A204.1 (cell line): Measurements from ENCODE around the gene FOXN1.

Source experiments
- FAIRE-seq: peaks from 2 replicates; lab custom pipeline; 2012; peaks lifted over from hg19 to GRCh38; lab: Jason Lieb, UNC

The FOXN1 gene

DNA sequence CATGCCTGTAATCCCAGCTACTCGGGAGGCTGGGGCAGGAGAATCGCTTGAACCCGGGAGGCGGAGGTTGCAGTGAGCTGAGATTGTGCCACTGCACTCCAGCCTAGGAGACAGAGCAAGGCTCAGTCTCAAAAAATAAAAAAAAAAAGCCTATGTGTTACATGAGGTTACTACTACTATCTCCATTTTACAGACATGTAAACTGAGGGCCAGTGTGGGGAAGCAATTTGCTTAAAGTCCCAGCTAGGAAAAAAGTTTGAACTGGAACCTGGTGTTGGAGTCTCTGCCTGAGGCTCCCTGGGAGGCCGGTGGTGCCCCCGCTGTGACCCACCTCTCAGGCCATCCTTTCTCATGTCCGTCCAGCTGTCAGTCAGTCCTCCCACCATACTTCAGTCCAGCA lies 28.2 kb upstream of the FOXN1 start:
- no peak for FAIRE-seq

DNA sequence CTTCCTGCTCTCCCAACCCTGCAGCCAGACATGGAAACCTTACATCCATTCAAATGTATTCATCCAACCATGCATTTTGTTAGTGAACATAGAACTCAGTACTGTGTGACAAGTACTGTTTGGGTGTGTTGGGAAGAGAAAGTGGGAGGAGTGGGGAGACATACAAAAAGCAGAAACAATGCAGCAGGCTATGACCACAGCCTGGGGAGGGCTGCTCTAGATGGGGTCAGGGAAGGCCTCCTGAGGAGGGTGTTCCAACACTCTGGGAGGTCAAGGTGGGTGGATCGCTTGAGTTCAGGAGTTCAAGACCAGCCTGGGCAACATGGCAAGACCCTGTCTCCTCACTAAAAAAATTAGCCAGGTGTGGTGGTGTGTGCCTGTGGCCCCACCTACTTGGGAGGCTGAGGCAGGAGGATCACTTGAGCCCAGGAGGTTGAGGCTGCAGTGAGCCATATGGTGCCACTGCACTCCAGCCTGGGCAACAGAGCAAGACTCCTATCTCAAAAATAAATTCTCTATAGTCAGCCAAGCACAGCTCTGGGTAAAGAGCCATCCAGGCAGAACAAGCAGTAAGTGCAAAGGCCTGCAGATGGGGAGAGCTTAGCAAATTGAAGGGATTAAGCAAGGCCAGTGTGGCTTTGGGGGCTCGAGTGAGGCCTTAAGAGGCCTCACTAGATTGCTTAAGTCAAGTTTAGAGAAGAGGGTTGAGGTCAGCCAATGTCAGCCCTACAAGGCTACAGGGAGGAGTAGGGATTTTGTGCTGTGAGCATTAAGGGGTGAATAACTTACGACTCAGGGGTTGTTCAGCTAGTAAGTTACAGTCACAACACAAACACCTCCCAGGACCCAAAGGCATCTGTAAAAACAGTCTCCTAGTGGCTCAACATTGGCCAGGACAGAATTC lies 27.2 kb upstream of the FOXN1 start:
- FAIRE-seq, result no peak

DNA sequence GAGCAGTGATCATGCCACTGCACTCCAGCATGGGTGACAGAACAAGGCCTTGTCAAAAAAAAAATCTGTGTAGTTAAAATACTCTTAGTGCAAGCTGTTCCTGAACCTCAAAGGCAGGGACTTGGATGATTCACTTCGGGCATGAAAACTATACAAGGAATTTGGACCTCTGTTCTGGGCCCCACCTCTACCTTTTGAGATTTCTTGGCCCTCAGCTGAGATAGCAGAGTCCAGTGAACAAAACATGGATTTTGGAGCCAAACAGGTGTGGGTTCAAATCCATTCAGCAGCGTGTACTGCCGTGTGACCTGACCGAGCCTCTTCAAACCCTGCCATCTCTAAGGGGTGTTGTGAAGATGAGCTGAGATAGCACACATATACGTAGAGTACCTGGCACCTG lies 25.9 kb upstream of the FOXN1 start:
- FAIRE-seq, result no peak

DNA sequence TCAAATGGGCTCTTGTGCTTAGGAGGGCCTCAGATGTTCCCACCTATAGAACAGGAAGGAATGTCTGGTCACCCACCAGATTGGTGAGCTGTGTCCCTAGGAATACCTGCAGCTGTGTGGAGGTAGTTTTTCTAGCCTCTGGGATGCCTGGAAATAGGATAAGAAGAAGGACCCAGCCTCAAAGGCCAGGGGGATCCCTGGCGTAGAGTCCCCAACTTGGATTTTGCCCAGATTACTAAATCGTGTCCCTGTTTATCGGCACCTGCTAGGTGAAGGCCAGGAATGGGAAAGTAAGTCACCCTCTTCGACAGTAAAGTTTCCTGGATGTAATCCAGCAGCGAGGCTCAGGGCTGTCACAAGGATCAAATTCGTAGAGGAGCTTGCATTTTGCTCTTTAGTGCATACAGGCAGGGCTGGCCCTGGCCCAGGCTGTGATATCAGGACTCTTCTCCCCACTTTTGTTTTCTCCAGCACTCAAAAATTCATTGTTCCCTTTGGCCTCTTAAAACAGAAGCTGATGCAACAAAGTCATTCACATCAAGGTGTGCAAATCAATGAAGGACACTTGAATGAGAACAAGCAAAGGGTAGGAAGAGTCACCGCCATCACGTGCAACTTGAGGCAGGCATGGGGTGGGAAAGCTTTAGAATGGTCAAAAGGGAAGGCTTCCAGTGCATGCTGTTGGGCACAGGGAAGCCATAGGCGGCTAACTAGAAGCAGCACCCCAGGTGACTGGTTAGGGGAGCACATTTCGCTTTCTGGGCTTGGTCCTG lies 25.2 kb upstream of the FOXN1 start:
- no peak for FAIRE-seq

DNA sequence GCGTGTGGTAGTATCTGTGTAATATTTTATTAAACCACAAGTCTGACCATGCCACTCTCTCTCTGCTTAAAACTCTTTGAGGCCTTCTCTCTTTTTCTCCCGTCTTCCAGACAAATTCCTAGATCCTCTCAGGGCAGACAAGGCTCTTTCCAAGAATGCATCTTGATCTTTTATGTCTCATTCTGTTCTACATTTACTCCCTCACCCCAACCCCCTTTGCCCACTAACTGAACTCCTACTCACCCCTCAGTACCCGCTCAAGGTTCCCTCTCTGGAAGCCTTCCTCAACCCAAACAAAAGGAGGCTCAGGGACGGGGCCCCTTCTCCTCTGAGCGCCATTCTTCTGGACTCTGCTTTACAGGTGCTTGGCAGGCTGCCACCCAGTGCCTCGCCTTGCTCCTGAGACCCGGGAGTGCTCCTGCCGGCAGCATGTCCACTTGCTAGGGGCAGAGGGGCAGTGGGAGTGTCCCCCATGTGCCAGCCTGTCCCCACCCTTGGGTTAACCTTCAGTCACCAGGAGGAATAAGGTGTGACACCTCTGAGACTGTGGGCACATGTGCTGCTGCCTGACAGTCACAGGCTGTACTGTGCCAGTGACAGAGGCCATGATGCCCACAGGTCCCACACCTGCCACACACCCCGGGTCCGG lies 23.5 kb upstream of the FOXN1 start:
- FAIRE-seq, result no peak

DNA sequence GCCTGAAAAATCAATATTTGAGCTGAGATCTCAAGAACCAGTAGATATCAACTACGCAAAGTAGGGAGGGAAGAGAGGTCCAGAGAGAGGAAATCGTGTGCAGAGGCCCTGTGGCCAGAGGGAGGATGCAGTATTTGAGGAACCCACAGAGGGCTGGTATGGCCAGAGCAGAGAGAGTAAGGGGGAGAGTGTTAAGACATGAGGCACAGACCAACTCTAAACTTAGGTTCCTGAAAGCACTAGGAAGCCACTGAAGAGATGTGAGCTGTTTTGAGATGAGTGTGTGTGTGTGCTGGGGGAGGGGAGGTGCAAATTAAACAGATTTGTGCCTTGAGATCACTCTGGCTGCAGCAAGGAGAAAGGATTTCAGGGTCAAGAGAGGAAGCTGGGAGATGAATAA lies 21.9 kb upstream of the FOXN1 start:
- FAIRE-seq, result no peak

DNA sequence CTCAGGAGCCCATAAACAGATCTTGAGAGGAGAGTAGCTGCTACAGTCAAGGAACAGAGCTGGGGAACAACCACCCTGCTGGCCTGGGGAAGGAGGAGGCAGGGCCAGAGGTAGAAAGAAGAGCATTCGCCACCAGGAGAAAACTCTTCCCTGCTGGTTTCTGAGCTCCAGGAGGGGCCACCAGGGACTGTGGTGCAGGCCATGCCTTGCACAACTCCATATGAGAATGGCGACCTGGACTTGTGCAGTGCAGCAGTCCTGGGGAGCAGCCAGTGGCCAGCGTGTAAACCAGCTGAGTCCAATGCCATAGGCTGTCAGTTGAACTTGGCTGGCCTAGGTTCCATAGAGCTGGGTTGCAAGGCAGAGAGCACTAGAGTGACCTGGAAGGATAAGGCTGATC lies 21.1 kb upstream of the FOXN1 start:
- FAIRE-seq, result no peak

DNA sequence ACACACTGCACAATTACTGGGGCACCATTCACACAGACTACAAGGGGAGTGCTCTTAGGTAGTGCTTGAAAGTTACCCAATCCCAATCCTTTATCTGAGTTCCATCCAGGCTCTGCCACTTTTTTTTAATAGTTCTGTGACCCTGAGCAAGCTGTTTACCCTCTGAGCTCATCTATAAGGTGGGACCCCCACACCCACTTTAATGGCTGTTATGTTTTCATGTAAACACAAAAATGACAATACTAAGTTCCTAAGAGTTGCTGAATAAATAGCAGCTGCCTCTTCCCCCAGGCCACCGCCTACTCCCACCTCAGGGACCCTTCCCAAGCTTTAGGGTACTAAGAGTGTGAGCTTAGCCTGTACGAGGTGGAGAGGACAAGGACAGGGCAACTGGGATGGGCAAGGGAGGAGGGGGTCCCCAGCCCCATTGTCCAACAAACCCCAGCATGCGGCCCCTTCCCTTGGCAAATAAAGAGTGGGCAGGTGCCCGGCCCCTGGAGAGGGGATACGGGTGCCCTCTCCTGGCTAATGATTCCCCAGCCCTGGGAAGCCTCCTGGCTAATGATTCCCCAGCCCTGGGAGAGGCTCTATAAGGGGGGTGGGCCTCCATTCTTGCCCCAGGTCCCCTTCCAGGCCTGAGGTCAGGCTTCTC lies 18.1 kb upstream of the FOXN1 start:
- FAIRE-seq, result no peak

DNA sequence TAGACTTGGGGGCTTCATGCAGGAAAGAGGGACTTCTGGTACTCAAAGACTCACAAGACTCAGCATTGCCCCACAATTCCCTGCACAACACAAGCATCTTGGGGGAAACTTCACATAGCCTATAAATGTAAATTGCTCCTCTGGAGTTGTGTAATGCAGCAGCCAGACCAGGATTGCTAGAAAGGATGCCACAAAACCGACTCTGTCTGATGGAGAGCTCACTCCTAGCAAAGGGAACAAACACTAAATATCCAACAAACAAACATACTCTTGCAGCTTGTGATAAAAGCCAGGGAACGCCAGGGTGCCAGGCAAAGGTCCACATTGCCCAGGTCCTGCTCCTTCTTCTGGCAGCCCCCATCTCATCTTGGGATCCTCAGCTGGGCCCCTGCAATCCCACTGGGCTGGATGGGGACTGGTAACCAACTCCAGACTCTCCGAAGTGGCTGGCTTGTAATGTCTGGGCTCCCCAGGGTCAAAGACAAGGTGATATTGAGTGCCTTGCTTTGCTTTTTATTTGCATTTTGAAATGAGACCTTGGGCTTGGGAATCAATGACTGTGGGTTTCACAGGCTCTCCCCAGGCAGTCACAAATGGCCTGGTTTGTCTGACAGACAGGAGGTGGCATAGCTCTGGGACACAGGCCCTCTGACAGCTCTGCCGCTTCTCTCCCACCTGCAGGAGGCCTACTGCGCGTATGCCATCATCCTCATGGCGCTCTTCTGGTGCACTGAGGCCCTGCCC lies 17.4 kb upstream of the FOXN1 start:
- FAIRE-seq, result no peak

DNA sequence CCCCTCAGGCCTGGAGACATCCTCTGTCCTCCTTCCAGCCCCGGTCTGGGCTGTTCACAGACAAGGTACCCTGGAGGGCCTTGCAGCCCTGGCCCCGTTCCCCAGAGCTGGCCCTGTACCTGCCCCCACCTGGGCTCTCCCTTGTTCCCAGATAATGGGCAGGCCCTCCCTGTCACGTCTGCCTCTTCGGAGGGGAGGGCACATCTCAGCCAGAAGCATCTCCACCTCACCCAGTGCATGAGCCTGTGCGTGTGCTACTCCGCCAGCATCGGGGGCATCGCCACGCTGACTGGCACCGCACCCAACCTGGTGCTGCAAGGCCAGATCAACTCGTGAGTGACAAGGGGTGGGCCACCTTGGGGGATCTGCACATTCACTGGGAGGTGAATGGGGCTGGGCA lies 14.9 kb upstream of the FOXN1 start:
- FAIRE-seq, result no peak

DNA sequence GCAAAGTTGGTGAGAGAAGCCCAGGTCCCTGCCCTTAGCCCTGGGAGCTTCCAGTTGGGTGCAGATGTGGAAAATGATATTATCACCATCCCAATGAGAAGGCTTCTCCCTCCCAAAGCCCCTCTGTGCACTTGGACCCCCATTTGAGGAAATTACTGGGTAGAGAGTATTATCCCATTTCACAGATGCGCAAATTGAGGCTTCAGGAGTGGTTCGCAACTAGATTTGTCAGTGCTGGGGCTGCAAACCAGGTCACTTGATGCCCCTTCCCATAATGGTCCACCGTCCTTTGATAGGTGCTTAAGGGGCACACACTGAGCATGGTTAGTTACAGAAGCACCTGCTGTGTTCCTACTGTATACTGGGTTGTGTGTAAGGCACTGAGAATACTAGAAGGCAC lies 14.3 kb upstream of the FOXN1 start:
- FAIRE-seq, result no peak

DNA sequence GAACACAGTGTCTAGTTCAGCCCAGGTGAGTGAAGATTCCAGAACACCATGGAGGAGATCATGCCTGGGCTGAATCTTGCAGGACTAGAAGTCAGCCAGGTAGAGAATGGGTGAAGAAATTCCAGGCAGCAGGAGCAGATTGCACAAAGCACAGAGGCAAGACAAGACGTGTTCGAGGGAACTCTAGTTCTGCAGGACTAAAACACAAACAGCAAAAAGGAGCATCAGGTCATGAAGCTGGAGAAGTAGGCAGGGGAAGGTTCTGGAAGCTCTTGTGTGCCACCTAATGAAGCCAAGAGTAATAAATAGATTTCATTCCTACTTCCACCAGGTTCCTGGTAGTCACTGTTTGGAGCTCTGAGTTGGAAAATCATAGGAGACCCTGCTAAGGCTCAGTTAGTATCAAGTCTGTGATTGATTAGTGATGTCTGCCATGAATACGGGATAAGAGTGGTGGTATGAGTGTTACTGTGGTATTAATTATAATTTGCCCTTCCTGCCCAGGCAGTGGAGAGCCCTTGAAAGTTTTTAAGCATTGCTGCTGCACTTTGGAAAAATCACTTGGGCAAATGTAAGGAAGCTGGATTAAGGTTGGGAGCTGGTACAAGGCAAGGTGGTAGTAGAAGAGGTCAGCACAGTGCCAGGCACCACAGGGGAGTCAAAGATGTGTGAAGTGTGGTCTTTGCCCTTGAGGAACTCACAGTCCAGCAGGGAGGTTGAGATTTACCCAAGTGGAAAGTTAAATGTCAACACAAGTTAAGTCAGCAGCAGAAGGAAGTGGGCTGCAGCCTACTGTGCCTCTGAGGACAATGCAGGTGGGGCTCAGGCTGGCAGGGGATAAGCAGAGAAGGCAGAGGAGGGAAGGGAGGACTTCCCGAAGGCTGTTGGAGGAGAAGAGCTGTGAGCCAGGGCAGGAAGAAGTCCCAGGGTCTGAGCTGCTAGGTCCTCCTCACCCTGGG lies 13.5 kb upstream of the FOXN1 start:
- no peak for FAIRE-seq

DNA sequence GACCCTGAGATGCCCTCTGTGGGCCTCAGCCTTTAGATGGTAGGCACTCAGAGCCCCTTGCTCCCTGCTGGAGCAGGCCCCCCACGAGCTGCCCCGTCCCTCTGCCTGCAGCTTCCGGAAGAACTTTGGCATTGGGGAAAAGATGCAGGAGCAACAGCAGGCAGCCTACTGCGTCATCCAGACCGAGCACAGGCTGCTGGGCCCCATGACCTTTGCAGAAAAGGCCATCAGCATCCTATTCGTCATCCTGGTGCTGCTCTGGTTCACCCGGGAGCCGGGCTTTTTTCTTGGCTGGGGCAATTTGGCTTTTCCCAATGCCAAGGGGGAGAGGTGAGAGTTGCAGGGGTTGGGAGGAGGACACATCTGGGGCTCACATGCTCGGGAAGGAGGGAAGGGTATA lies 12.7 kb upstream of the FOXN1 start:
- no peak for FAIRE-seq

DNA sequence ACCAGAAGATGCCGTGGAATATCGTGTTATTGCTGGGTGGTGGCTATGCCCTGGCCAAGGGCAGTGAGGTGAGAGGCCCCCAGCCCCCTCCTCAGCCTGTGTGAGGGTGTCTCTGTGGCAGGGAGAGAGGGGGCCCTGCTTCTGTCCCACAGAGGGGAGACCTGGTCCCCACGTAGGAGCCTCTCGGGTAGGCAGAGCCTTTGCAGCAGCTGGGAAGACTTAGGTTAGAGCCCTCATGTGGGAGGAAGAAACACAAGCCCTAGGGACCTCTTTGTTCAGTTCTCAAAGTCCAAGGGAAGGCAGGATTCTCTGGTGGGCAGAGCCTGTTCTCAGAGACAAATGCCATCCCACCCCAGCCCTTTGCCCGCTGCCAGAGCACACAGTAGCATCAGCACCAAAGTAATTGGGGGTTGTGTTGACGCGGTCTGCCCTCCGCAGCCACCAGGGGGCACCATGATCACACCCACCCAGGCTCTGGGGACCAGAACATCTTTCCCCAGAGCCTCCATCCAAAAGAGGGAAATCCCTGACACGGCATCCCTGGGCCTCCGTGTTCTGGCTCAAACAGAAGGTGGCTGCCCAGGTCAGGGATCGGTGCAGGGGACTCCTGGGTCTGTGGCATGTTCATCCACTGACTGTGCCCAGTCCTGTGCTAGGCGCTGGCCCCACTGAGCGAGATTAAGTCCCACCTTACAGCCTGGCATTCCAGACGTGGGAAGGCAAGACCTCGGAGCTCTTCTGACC lies 11.5 kb upstream of the FOXN1 start:
- FAIRE-seq, result no peak

DNA sequence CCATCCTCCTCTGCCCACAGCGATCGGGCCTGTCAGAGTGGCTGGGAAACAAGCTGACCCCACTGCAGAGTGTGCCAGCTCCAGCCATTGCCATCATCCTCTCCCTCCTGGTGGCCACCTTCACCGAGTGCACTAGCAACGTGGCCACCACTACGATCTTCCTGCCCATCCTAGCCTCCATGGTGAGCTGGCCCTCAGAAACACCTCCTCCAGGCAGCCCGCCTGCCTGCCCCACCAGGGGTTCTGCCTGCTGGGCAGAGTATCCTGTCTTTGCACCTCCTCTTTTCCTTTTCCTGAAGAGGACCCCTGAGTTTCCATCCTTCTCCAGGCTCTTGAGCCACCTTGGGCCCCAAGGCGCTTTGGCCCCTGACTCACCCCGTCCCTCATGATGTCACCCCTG lies 10.5 kb upstream of the FOXN1 start:
- FAIRE-seq, result no peak

DNA sequence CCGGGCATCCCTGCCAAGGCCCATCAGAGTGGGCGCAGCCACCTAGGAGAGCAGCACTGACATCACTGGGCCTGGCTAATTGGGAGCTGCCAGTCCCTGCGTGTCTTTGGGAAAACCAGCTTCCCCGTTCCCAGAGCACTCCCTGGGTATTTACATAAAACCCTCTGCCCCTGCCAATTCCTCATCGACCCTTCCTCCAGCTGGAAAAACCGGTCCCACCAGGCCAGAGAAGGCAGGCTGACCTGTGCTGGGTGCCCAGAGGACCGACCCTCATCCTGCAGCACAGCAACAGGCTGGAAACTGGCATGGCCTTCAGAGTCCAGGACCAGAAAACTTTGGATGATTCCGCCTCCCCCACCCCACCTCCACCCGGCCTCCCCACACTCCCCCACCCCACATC lies 8.2 kb upstream of the FOXN1 start:
- no peak for FAIRE-seq

DNA sequence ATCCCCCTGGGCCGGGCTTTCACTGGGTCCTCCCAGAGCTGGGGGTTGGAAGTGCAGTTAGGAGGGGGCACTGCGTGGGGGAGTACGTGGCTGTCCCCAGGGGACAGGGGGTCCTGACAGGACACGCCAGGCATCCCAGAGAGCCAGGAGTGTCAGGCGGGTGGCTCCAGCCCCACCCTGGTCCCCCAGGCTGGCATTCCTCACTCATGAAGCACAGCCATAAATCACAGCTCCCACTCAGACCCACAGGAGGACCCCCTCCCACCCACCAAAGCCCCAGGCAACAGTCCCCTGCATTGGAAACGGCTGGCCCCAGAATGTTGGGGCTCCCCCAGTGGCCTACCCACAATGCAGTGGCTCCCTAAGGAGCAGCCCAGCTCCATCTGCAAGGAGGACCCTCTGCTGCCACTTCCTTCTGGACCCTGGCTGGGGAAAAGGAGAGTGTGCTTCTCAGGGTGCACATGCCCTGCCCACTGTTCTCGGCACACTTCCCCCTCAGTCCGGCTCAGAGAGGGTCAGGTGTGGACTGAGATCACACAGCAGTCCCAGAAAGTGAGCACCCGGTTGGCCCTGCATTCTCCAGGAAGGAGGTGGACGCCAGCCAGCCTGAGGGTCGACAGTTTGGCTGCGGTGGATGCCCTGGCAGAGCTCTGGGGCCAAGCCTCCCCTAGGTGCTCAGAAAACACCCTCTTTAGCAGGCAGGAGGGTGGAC lies 7.3 kb upstream of the FOXN1 start:
- no peak for FAIRE-seq

DNA sequence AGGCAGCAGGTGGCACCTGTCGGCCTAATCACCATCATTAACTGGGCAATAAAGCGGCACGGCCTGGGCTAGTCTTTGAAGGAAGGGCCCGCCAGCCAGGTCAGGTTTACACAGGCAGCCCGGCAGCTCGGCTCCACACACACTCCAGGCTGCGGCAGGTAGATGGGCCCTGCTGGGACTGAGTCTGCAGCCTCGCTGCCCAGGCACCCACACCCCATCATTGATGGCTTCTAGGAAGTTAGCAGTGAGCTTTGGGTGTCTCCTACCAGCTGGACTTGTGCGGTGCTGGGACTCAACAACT lies 6.8 kb upstream of the FOXN1 start:
- no peak for FAIRE-seq

DNA sequence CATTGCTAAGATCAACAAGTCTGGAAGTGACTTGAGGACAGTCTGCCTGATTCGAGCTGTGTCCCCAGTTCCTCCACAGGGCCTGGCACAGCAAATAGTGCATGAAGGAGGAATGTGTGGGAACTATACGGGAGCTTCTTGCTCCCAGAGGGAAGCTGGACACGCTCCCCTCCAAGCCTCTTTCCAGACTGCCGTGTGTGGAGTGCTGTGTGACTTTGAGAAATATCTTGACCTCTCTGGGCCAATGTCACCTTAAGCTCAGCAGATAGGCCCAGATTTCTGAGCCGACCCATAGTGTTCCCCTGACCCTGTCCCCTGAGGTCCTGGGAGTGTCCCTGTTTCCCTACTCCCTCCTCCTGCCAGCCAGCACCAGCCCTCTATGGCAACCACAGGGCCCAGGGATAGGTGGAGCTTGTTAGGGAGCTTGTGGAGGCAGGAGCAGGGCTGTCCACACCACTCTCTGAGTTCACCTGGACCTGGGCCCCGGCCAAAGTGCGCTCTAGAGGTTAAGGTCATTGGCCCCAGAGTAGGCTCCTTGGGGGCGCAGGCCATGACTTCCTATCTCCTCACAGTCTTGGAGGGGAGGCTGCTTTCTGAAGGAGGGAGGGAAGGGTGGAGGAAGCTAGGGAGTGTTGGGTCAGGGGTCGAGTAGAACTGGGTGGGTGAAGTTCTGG lies 6.3 kb upstream of the FOXN1 start:
- FAIRE-seq, result no peak
